H9 (cell line): ENCODE data around the gene ACTRT3. TPM values are rescaled to one million over a fixed set of nuclear protein-coding genes. Genes with fewer than 3 reads are reported as not detected.

Source experiments
- DNase-seq: peaks from one replicate; pipeline ENCODE4 v3.0.0-alpha.2; 2017
- H2AFZ ChIP-seq: one replicate; pipeline ENCODE4 v1.6.1; 2013; ENCODE audit warnings: mild to moderate bottlenecking, low read length, control low read depth, moderate library complexity
- H2AK5ac ChIP-seq: 2 replicates; pipeline ENCODE4 v1.6.1; 2013; ENCODE audit warnings: low read length, control low read depth, mixed read lengths; ENCODE audit not compliant: insufficient read length
- H2BK120ac ChIP-seq: one replicate; pipeline ENCODE4 v1.6.1; 2013; ENCODE audit warnings: low read depth, mild to moderate bottlenecking, low read length, control low read depth, inconsistent platforms; ENCODE audit not compliant: poor library complexity, severe bottlenecking
- H2BK12ac ChIP-seq: 2 replicates; pipeline ENCODE4 v1.6.1; 2013; ENCODE audit warnings: low read length, control low read depth, mixed read lengths, low read depth; ENCODE audit not compliant: insufficient read length
- H2BK15ac ChIP-seq: 2 replicates; pipeline ENCODE4 v1.6.1; 2013; ENCODE audit warnings: low read depth, low read length, control low read depth
- H2BK20ac ChIP-seq: one replicate; pipeline ENCODE4 v1.6.1; 2013; ENCODE audit warnings: low read depth, mild to moderate bottlenecking, low read length, control low read depth, inconsistent platforms; ENCODE audit not compliant: poor library complexity, severe bottlenecking
- H2BK5ac ChIP-seq: 2 replicates; pipeline ENCODE4 v1.6.1; 2013; ENCODE audit warnings: low read length, control low read depth, mixed read lengths; ENCODE audit not compliant: insufficient read length
- H3K14ac ChIP-seq: 2 replicates; pipeline ENCODE4 v1.6.1; 2013; ENCODE audit warnings: low read length, control low read depth; ENCODE audit not compliant: insufficient read depth
- H3K18ac ChIP-seq: 2 replicates; pipeline ENCODE4 v1.6.1; 2013; ENCODE audit warnings: low read depth, mild to moderate bottlenecking, mixed read lengths, low read length, control low read depth; ENCODE audit not compliant: insufficient read length
- H3K23ac ChIP-seq: 2 replicates; pipeline ENCODE4 v1.6.1; 2013; ENCODE audit warnings: low read length, control low read depth, mixed read lengths, low read depth; ENCODE audit not compliant: insufficient read length
- H3K23me2 ChIP-seq: 2 replicates; pipeline ENCODE4 v1.6.1; 2013; ENCODE audit warnings: low read depth, mild to moderate bottlenecking, mixed read lengths, low read length, control low read depth; ENCODE audit not compliant: insufficient read length, poor library complexity, severe bottlenecking
- H3K27ac ChIP-seq: 2 replicates; pipeline ENCODE4 v1.5.1; 2013; ENCODE audit warnings: low read length, control low read depth, mixed read lengths, low read depth; ENCODE audit not compliant: insufficient read length
- H3K27me3 ChIP-seq: 2 replicates; pipeline ENCODE4 v1.6.1; 2013; ENCODE audit warnings: low read length, control low read depth, inconsistent platforms; ENCODE audit not compliant: insufficient read depth
- H3K4ac ChIP-seq: 2 replicates; pipeline ENCODE4 v1.6.1; 2013; ENCODE audit warnings: low read depth, mild to moderate bottlenecking, control low read depth, inconsistent platforms, low read length, moderate library complexity
- H3K4me1 ChIP-seq: 2 replicates; pipeline ENCODE4 v1.6.1; 2013; ENCODE audit warnings: low read length, control low read depth, inconsistent platforms; ENCODE audit not compliant: insufficient read depth
- H3K4me2 ChIP-seq: 2 replicates; pipeline ENCODE4 v1.6.1; 2013; ENCODE audit warnings: low read length, control low read depth, mixed read lengths; ENCODE audit not compliant: insufficient read length, insufficient read depth
- H3K56ac ChIP-seq: 2 replicates; pipeline ENCODE4 v1.6.1; 2013; ENCODE audit warnings: low read depth, mild to moderate bottlenecking, mixed read lengths, low read length, control low read depth; ENCODE audit not compliant: insufficient read length
- H3K79me1 ChIP-seq: 2 replicates; pipeline ENCODE4 v1.6.1; 2013; ENCODE audit warnings: low read depth, mild to moderate bottlenecking, moderate library complexity, low read length, control low read depth, inconsistent platforms; ENCODE audit not compliant: insufficient read depth, poor library complexity, severe bottlenecking
- H3K79me2 ChIP-seq: 2 replicates; pipeline ENCODE4 v1.6.1; 2013; ENCODE audit warnings: low read length, control low read depth, inconsistent platforms; ENCODE audit not compliant: insufficient read depth
- H3K9ac ChIP-seq: 2 replicates; pipeline ENCODE4 v1.6.1; 2013; ENCODE audit warnings: low read length, control low read depth, mixed read lengths; ENCODE audit not compliant: insufficient read length; ENCODE audit errors: extremely low read depth
- H3K9me3 ChIP-seq: one replicate; pipeline ENCODE4 v1.6.1; 2013; ENCODE audit warnings: low read depth, low read length, inconsistent platforms; ENCODE audit not compliant: control insufficient read depth
- H3T11ph ChIP-seq: one replicate; pipeline ENCODE4 v1.6.1; 2013; ENCODE audit warnings: mild to moderate bottlenecking, low read length, control low read depth, inconsistent platforms
- H4K20me1 ChIP-seq: one replicate; pipeline ENCODE4 v1.6.1; 2013; ENCODE audit not compliant: control insufficient read depth, insufficient read length, insufficient read depth
- H4K5ac ChIP-seq: 2 replicates; pipeline ENCODE4 v1.6.1; 2013; ENCODE audit warnings: low read depth, mild to moderate bottlenecking, mixed read lengths, low read length, control low read depth; ENCODE audit not compliant: insufficient read length
- H4K8ac ChIP-seq: replicated peaks from 2 replicates; pipeline ENCODE4 v1.6.1; 2013; ENCODE audit warnings: low read length, control low read depth, mixed read lengths, low read depth; ENCODE audit not compliant: insufficient read length
- H4K91ac ChIP-seq: 2 replicates; pipeline ENCODE4 v1.6.1; 2013; ENCODE audit warnings: low read depth, mild to moderate bottlenecking, moderate library complexity, mixed read lengths, low read length, control low read depth; ENCODE audit not compliant: insufficient read length
- H3K27ac Mint-ChIP-seq, 3 experiments: 2 replicates in 2 of 3; 3 replicates in 1 of 3; pipeline ENCODE4 v1.8.0; 2020 to 2021; ENCODE audit warnings: mixed read lengths in 3 of 3, mild to moderate bottlenecking in 1 of 3, moderate library complexity in 1 of 3
- H3K27me3 Mint-ChIP-seq: 2 replicates; pipeline ENCODE4 v1.8.0; 2021; ENCODE audit warnings: low read depth, mild to moderate bottlenecking, moderate library complexity, mixed read lengths
- H3K36me3 Mint-ChIP-seq, 3 experiments: 2 replicates in 2 of 3; 3 replicates in 1 of 3; pipeline ENCODE4 v1.8.0; 2020 to 2021; ENCODE audit warnings: low read depth in 3 of 3, mixed read lengths in 3 of 3; ENCODE audit not compliant: insufficient read depth in 1 of 3
- H3K4me1 Mint-ChIP-seq, 2 experiments: 2 replicates each; pipeline ENCODE4 v1.8.0; 2020; ENCODE audit warnings: mixed read lengths in 2 of 2
- H3K4me3 Mint-ChIP-seq, 2 experiments: 2 replicates in 1 of 2; 3 replicates in 1 of 2; pipeline ENCODE4 v1.8.0; 2020 to 2021; ENCODE audit warnings: mild to moderate bottlenecking in 2 of 2, mixed read lengths in 2 of 2, moderate library complexity in 1 of 2
- H3K9me3 Mint-ChIP-seq, 2 experiments: 2 replicates in 1 of 2; 3 replicates in 1 of 2; pipeline ENCODE4 v1.8.0; 2020; ENCODE audit warnings: mild to moderate bottlenecking in 2 of 2, mixed read lengths in 2 of 2, moderate library complexity in 1 of 2
- CTCF ChIP-seq: fragments of 200-600 bp; sonication (generic); conservative IDR thresholded peaks from 3 replicates; pipeline ENCODE4 v1.8.0; 2021; ENCODE audit warnings: antibody characterized with exemption, mild to moderate bottlenecking
- WGBS: extraction: QIAGEN DNeasy Blood & Tissue Kit; methylation state at CpG from one replicate; pipeline ENCODE4 v1.1.7; 2013; ENCODE audit warnings: missing lambda C conversion rate, low lambda C conversion rate, mixed read lengths; ENCODE audit not compliant: insufficient read length; ENCODE audit errors: extremely low coverage; 5-methylcytosine and 5-hydroxymethylcytosine counted together
- total RNA-seq: library from RNA; stranded (reverse); gene quantifications from 2 replicates; pipeline ENCODE4 v1.2.1, GENCODE V29; 2021

ACTRT3 gene
- total RNA-seq, 1 experiment from 2014 or later = 5.9 TPM

- Histone ChIP-seq H3K23ac (no peak overlapping the region), H3K56ac (no peak overlapping the region), H3K4me2 (peak overlapping the region; percentile 38), H4K8ac (no peak overlapping the region), H3K27me3 (no peaks in the 10 kb centered on the region), H3K4me1 (no peaks in the 10 kb centered on the region), H2AFZ (peak overlapping the region; percentile 24), H3K27ac (no peak overlapping the region), H3K18ac (no peak overlapping the region), H3K4ac (no peak overlapping the region), H4K20me1 (no peaks in the 10 kb centered on the region), H2BK5ac (no peak overlapping the region), H2AK5ac (no peak overlapping the region), H3K79me2 (no peaks in the 10 kb centered on the region), H2BK120ac (no peak overlapping the region), H2BK20ac (no peak overlapping the region), H2BK12ac (no peak overlapping the region), H4K5ac (no peak overlapping the region), H3K79me1 (no peaks in the 10 kb centered on the region), H4K91ac (no peak overlapping the region), H2BK15ac (no peak overlapping the region), H3K23me2 (peaks cover 9% of the 10 kb centered on the region), H3K9me3 (no peaks in the 10 kb centered on the region), H3K9ac (no peak overlapping the region), H3K14ac (peak overlapping the region; percentile 62; the same call in 1 of the 2 replicates), H3T11ph (no peak overlapping the region)
- TF ChIP-seq CTCF = no peak
- H3K4me3 Mint-ChIP-seq = peak overlapping the region; percentile 53 to 74; a peak in 4 of 5 replicates
- no peak overlapping the region; a peak in 1 of 7 replicates for H3K27ac Mint-ChIP-seq
- WGBS = no CpG with 5 or more reads among the region's 29 CpGs
- DNase-seq = no peak
- H3K4me1 Mint-ChIP-seq = peaks cover 25 to 30% of the 10 kb centered on the region in 2 experiments
- peaks cover 29% of the 10 kb centered on the region for H3K27me3 Mint-ChIP-seq
- peaks cover 2 to 18% (median 10%) of the 10 kb centered on the region in 3 experiments; a peak in 6 of 7 replicates for H3K36me3 Mint-ChIP-seq
- H3K9me3 Mint-ChIP-seq = peaks cover 10 to 16% of the 10 kb centered on the region in 2 experiments
Measured at GRCh38 chr3:169811631-169812331, 42.4 kb upstream of the ACTRT3 start.
